ENCODE measurements around the gene EML3.

- TF ChIP-seq, protein P1, sequence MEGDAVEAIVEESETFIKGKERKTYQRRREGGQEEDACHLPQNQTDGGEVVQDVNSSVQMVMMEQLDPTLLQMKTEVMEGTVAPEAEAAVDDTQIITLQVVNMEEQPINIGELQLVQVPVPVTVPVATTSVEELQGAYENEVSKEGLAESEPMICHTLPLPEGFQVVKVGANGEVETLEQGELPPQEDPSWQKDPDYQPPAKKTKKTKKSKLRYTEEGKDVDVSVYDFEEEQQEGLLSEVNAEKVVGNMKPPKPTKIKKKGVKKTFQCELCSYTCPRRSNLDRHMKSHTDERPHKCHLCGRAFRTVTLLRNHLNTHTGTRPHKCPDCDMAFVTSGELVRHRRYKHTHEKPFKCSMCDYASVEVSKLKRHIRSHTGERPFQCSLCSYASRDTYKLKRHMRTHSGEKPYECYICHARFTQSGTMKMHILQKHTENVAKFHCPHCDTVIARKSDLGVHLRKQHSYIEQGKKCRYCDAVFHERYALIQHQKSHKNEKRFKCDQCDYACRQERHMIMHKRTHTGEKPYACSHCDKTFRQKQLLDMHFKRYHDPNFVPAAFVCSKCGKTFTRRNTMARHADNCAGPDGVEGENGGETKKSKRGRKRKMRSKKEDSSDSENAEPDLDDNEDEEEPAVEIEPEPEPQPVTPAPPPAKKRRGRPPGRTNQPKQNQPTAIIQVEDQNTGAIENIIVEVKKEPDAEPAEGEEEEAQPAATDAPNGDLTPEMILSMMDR (IDR thresholded peaks at IDR 0.05; ENCODE audit: poor library complexity, severe bottlenecking): no peak
- TF ChIP-seq EZH2 (IDR thresholded peaks at IDR 0.05; ENCODE audit: borderline replicate concordance, insufficient read depth, low read length, poor library complexity, severe bottlenecking) (no peak), POLR2AphosphoS5 (IDR thresholded peaks at IDR 0.05) (no peak), RAD21 (conservative IDR thresholded peaks at IDR 0.05) (no peak)
Observed at GRCh38 chr11:62605902-62606301, 6.7 kb downstream of the EML3 start.
